Fibroblast of mammary gland (primary cell): ENCODE measurements around the gene COL9A2.

ENCODE experiments used
- DNase-seq: peaks from one replicate; pipeline ENCODE4 v3.0.0-alpha.2; 2010; ENCODE audit warnings: low read depth
- H3K4me3 ChIP-seq: 2 replicates; pipeline ENCODE4 v1.5.1; 2011; ENCODE audit warnings: low read depth, mild to moderate bottlenecking, low read length, moderate library complexity; ENCODE audit not compliant: control insufficient read depth
- TF ChIP-seq, protein P1 (sequence below): conservative IDR thresholded peaks from 2 replicates; pipeline ENCODE4 v1.5.1; 2011; ENCODE audit warnings: low read depth, low read length, inconsistent platforms; ENCODE audit not compliant: control insufficient read depth, insufficient read depth

Gene COL9A2

DNA sequence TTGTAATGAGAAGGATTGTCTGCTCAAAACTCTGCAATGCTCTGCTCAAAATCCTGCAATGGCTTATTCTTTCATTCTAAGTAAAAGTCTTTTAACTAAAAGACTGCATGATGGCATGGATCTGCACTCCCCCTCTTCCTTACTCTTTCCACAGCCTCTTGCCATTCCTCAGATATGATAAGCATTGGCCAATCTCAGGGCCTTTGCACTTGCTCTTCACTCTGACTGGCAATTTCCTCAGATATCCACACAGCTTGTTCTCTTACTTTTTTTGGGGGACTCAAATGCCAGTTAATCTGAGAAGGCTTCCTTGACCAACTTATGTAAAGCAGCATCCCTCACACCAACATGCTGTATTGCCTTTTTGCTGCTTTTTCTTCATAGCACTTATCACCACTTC, 61.9 kb downstream of the COL9A2 start:
- TF ChIP-seq, protein P1, sequence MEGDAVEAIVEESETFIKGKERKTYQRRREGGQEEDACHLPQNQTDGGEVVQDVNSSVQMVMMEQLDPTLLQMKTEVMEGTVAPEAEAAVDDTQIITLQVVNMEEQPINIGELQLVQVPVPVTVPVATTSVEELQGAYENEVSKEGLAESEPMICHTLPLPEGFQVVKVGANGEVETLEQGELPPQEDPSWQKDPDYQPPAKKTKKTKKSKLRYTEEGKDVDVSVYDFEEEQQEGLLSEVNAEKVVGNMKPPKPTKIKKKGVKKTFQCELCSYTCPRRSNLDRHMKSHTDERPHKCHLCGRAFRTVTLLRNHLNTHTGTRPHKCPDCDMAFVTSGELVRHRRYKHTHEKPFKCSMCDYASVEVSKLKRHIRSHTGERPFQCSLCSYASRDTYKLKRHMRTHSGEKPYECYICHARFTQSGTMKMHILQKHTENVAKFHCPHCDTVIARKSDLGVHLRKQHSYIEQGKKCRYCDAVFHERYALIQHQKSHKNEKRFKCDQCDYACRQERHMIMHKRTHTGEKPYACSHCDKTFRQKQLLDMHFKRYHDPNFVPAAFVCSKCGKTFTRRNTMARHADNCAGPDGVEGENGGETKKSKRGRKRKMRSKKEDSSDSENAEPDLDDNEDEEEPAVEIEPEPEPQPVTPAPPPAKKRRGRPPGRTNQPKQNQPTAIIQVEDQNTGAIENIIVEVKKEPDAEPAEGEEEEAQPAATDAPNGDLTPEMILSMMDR: no peak
- no peak overlapping the region for H3K4me3 ChIP-seq
- no peak for DNase-seq

DNA sequence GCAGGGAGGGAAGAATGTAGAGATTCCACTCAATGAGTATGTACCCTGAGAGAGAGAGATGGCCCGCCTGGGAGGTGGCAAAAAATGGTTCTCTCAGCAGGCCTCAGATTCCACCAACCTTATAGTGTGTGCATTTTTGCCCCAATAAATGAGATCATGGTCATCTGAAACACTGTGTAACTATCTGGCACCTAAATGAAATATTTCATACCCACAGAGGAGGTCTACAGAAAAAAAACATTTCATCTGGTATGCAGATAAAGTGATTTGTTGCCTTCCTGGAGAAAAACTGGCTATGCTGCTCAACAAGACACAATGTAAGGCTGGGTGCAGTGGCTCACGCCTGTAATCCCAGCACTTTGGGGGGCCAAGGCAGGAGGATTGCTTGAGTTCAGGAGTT, 64.5 kb downstream of the COL9A2 start:
- no peak for DNase-seq
- TF ChIP-seq, protein P1: no peak
- H3K4me3 ChIP-seq: no peak overlapping the region

DNA sequence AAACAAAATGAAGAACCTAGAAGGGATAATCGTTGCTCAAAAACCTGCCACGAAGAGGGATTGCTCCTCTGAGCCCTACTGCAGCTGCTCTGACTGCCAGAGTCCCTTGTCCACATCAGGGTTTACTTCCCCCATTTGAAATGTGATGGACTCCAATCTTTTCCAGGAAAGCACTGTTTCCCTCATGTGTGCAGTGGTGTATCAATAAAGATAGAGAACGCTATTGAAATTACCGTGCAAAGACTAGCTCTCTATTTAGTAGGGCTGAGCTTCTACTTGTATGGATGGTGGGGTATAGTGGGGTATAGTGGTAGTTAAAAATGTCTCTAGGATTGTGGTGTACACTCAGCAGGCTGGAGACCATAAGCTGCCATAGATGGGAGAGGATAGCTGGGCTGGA, 65.6 kb downstream of the COL9A2 start:
- no peak overlapping the region for H3K4me3 ChIP-seq
- DNase-seq: no peak
- TF ChIP-seq, protein P1: no peak
